ENCODE data around the gene BAIAP3. TPM values are rescaled to one million over a fixed set of nuclear protein-coding genes. Genes with fewer than 3 reads are reported as not detected.

BAIAP3 gene
- total and polyA plus RNA-seq, 2 of the 4 experiments (the other 2 are of a cell fraction): 0.36 to 0.65 TPM

- no peak for ATAC-seq (ENCODE audit: low read depth)
- POLR2A ChIA-PET (ENCODE audit: unreplicated experiment): no interaction called here
- WGBS, 2 experiments (ENCODE audit: extremely low coverage in 2 of 2, insufficient read length in 1 of 2): 85% methylated on average over 12 of the region's 24 CpGs; no CpG with 5 or more reads in 1 of the 2 experiments
These were observed 33.4 kb downstream of the BAIAP3 start for GRCh38 chr16:1366712-1367299.

More at GRCh38 chr16:1366712-1367299, 33.4 kb downstream of the BAIAP3 start:
- Histone ChIP-seq H3K4me2 (ENCODE audit: low read depth, low read length) (no peak overlapping the region), H2AK5ac (ENCODE audit: low read depth, low read length) (no peak overlapping the region), H3K27ac (ENCODE audit: insufficient read depth, low read length) (no peak overlapping the region), H3K4me1 (ENCODE audit: control insufficient read depth, insufficient read depth, low read length) (no peaks in the 10 kb centered on the region), H3K9me1 (ENCODE audit: insufficient read depth, low read length) (no peaks in the 10 kb centered on the region), H4K20me1 (ENCODE audit: insufficient read depth, low read length) (peaks cover 7% of the 10 kb centered on the region; the same call in 1 of the 2 replicates), H2BK120ac (ENCODE audit: low read depth, low read length) (no peak overlapping the region), H2AFZ (replicated peaks; ENCODE audit: low read length, poor library complexity) (peak overlapping the region; percentile 21), H3K4me3 (ENCODE audit: insufficient read depth, low read depth, low read length) (no peak overlapping the region), H3K36me3 (ENCODE audit: control insufficient read depth, insufficient read depth, low read length) (peaks cover 56% of the 10 kb centered on the region), H3K23ac (ENCODE audit: low read depth, low read length) (no peak overlapping the region), H3K56ac (ENCODE audit: extremely low read depth, insufficient read depth, low read length) (no peak overlapping the region), H3K14ac (replicated peaks; ENCODE audit: low read depth, low read length) (no peak overlapping the region), H2BK20ac (ENCODE audit: low read depth, low read length) (no peak overlapping the region), H2BK15ac (ENCODE audit: low read depth, low read length) (no peak overlapping the region), H3K4ac (ENCODE audit: low read depth, low read length) (no peak overlapping the region), H3K79me1 (ENCODE audit: low read depth in 1 of 2, low read length in 2 of 2) (peaks cover 2 to 23% of the 10 kb centered on the region in 2 experiments; a peak in 3 of 4 replicates), H3K27me3 (ENCODE audit: control insufficient read depth, insufficient read depth, low read length) (no peaks in the 10 kb centered on the region), H3K9ac (ENCODE audit: low read depth, low read length) (no peak overlapping the region), H4K8ac (ENCODE audit: low read depth in 2 of 2, low read length in 2 of 2) (no peak overlapping the region), H2AK9ac (replicated peaks; ENCODE audit: low read depth, low read length, poor library complexity) (no peak overlapping the region), H4K5ac (ENCODE audit: low read depth, low read length) (no peak overlapping the region), H2BK5ac (ENCODE audit: low read depth, low read length, poor library complexity, severe bottlenecking) (no peak overlapping the region), H3K9me3 (ENCODE audit: control insufficient read depth, insufficient read depth, low read length) (no peaks in the 10 kb centered on the region), H3K18ac (ENCODE audit: low read depth, low read length) (no peak overlapping the region), H4K91ac (ENCODE audit: insufficient read depth, low read depth, low read length) (no peak overlapping the region)
- dilution Hi-C loops (cut with HindIII; ENCODE audit: low sequenced_read_pairs, unreplicated experiment) (no loop called here), intact Hi-C loops (cut with micrococcal nuclease) (no loop called here), in situ Hi-C loops (cut with MboI; ENCODE audit: low sequenced_read_pairs) (no loop called here)
- no TSS peak for BruUV-seq (replicated peaks)
- CTCF ChIA-PET: no interaction called here
- TF ChIP-seq POLR2A (IDR thresholded peaks at IDR 0.05; ENCODE audit: low read depth, low read length) (no peak), RAD21 (IDR thresholded peaks at IDR 0.05; ENCODE audit: low read length) (no peak), FOS (IDR thresholded peaks at IDR 0.05; ENCODE audit: low read depth, low read length) (no peak), MXI1 (IDR thresholded peaks at IDR 0.05; ENCODE audit: borderline replicate concordance, low read depth, low read length) (no peak), USF2 (IDR thresholded peaks at IDR 0.05; ENCODE audit: low read depth, low read length) (no peak), MAZ (IDR thresholded peaks at IDR 0.05; ENCODE audit: borderline replicate concordance, low read depth, low read length) (no peak)
- DNase-seq: no peak

Data from IMR-90 (cell line).